NCI-H460 (cell line): ENCODE data around the gene GAGE13. TPM values are rescaled to one million over a fixed set of nuclear protein-coding genes. Genes with fewer than 3 reads are reported as not detected.
"Not testable (repeated sequence)": the region's sequence is repeated elsewhere in the genome, so short reads cannot be mapped to it uniquely, and the experiment has no call there.

Source experiments
- DNase-seq: peaks from one replicate; pipeline ENCODE4 v3.0.0-alpha.2; 2016; ENCODE audit warnings: low read depth; ENCODE audit errors: extremely low read depth
- polyA plus RNA-seq: library from polyadenylated mRNA; depleted of rRNA; stranded (reverse); fragments of >200 nt; gene quantifications from 2 replicates; pipeline ENCODE4 v1.2.3, GENCODE V29; 2014; cell fraction: nucleus; rRNA removed
- total RNA-seq: library from RNA; depleted of rRNA; stranded (reverse); fragments of >200 nt; shearing (Covaris generic); gene quantifications from 2 replicates; pipeline ENCODE4 v1.2.3, GENCODE V29; 2014; rRNA removed

Gene GAGE13, protein sequence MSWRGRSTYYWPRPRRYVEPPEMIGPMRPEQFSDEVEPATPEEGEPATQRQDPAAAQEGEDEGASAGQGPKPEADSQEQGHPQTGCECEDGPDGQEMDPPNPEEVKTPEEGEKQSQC
- total RNA-seq = not detected in 2 replicates
- not detected in 2 replicates for polyA plus RNA-seq

- not testable (repeated sequence) for DNase-seq
Observed at GRCh38 chrX:49331282-49331681, at the start of gene GAGE13. Gene GAGE13 (plus strand): TSS chrX:49331582. CDS start chrX:49332738, 1,156 bp downstream.

DNA sequence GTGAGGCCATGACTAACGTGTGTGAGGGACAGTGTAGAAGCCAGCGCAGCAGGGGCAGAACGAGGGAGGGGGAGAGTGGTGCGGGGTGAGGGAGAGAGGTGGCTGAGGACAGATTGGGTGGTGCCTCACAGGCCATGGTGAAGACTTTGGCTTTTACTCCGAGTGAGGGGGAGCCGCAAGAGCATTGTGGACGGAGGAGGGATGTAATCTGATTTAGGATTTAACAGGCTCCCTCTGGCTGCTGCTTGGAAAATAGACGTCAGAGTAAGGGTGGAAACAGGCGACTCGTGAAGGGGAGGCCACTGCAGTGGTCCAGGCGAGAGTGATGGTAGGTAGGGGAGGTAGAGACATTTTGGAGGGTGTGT, 48.8 kb upstream of the GAGE13 start:
- peak; percentile 26 for DNase-seq

GRCh38 chrX:49284212-49284611, 47.2 kb upstream of the GAGE13 start:
- no peak for DNase-seq

- DNase-seq = no peak
Observed at GRCh38 chrX:49286136-49286535, 45.2 kb upstream of the GAGE13 start.

DNA sequence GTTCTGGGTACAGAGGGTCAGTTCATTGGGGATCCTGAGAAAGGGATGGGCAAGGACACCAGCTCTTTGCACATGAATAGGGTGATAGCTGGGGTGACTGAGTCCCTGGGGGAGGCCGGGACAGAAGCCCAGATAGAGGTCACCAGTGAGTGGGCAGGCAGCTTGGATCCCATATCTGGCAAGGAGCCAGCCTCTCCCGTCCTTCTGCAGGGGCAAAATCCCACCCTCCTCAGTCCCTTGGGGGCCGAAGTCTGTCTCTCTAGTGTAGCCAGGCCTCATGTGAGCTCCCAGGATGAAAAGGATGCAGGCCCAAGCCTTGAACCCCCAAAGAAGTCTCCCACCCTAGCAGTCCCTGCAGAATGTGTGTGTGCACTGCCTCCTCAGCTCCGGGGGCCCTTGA, 44.8 kb upstream of the GAGE13 start:
- DNase-seq = no peak

DNA sequence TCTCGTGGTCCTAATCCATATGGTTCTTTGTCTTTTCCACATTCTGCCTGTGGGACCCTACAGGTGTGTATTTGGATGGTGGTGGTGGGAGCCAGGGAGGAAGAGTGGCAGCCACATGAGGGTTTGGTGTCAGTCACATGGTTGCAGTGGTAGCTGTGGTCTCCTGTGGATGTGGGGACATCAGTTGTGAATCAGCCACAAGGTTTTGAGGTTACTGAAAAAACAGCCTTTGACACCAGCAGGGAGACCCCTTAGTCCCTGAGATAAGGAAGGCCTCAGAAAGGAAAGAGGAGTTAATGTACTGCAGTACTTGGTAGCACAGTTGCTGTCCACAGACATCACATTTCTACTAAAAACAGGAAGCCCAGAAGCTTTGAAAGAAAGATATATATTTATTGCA, 43.7 kb upstream of the GAGE13 start:
- no peak for DNase-seq

DNA sequence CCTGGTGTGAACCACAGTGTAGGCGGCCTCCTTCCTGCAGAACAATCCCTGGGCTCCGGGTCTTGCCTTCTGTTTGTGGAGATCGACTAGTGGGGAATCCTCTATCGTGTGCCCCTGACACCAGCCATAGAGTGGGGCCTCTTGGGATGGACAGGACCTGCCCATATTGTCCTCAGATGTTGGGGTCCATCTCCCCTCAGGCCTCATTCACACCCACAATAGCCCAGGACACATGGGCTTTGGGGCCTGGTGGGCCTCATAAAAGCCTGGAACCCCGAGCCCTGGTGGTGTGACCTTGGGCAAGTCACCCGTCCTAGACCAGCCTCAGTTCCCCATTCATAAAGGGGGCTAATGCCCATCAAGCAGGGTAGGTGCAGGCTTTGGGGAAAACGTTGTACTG, 41.2 kb upstream of the GAGE13 start:
- DNase-seq = no peak

GRCh38 chrX:49291615-49292337, 39.6 kb upstream of the GAGE13 start:
- peak; percentile 58 for DNase-seq

GRCh38 chrX:49292400-49293362, 38.7 kb upstream of the GAGE13 start:
- no peak for DNase-seq

GRCh38 chrX:49299293-49299692, 32.1 kb upstream of the GAGE13 start:
- DNase-seq = not testable (repeated sequence)

- no peak for DNase-seq
Observed at GRCh38 chrX:49300703-49301102, 30.7 kb upstream of the GAGE13 start.

DNA sequence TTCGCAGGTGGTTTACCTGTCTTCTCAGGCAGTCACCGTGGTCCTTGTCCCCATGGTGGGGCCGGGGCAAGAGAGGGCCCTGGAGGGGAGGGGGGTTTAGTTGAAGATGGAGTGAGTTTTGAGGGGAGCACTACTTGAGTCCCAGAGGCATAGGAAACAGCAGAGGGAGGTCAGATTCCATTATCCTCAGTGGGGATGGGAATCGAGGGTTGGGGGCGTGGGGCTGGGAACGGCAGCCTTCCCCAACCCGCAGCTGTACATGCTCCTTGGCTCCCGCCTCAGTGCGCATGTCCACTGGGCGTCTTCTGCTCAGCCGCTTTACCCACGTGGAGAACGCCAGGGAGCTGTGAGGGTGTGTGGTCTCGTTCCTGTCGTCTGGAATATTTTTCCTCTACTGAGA, 28.0 kb upstream of the GAGE13 start, which contains the start of gene GAGE10:
Gene GAGE10 (plus strand): TSS at position 301 of the 400 bp plus-strand sequence. CDS start 1,214 bp downstream, outside the sequence.
- no peak for DNase-seq

DNA sequence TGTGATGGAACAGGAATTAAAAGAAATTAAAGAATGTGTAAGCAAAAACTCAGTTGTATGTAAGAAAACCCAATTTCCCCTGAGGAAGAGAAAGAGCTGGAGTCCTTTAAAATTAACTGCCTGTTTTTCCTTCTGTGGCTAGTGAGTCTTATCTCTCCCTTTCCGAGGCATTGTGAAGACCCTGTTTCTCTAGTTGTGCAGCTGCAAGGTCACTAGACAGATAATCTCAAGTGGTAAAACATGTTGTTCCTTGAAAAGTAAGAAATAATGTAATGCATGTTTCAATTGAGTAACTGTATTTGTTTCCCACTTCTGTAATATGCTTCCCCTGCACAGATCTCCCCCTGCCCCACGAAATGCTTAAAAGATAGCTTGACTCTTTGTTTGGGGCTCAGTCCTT, 23.6 kb upstream of the GAGE13 start:
- DNase-seq = not testable (repeated sequence)

DNA sequence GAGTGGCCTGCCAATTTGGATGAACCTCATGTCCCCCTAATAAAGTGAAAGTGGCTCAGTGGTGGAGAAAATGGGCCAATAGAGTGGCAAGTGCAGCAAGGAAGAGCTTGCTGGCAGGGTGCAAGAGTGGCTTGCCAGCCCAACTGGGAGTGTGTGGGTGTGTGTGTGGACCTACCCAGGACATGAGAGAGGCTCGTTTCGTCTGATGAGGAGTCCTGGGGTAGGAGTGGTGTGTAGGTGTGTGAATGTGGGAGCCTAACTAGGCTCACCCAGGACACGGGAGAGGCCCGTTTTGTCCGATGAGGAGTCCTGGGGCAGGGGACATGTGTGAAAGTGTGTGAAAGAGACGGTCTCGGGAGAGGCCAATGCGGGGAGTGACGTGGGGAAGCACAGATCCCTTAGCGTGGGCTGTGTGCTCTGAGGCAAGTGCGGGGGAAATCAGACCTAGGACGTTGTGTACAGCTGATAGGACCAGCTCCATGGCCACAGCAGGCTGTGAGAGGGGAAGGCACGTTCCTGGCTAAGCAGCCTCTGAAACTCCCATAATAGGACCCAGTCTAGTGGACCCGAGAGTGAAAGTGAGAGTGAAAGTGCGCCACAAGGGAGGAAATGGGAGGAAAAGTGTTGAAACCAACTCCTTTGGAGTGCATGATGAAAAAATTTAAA, 22.6 kb upstream of the GAGE13 start:
- no peak for DNase-seq

DNA sequence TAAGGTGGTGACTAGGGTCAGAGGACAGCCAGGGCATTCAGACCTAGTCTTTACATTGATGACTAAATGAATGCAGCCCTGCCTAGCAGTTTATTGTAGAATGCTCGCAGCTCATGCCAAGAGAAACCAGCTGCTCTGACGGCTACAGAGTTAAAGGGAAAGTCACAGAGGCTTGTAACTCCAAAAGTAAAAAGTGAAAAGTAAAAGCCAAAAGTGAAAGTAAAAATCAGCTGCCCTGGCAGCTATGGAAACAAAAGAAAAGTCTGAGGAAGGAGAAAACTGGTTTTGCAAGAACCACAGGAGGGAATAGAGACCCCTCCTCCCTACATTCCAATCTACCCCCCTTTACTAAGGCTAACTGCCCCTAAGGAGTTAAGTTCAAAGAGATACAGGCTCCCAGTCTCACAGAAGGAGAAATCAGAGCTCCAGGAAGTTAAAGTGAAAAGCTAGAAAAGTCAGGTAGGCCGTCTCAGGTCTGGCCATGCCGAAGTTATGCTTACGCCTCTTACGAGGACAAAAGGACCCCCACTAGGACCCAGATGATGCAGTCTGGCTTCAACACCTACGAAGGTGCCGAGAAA, 21.9 kb upstream of the GAGE13 start:
- DNase-seq = no peak

GRCh38 chrX:49310371-49310770, 21.0 kb upstream of the GAGE13 start:
- no peak for DNase-seq

GRCh38 chrX:49312176-49312575, 19.2 kb upstream of the GAGE13 start:
- DNase-seq = no peak

GRCh38 chrX:49316085-49316484, 15.3 kb upstream of the GAGE13 start:
- no peak for DNase-seq

- DNase-seq = not testable (repeated sequence)
Observed at GRCh38 chrX:49321737-49322136, 9.6 kb upstream of the GAGE13 start, which contains the start of gene GAGE12J. Gene GAGE12J (plus strand): TSS chrX:49322037. CDS start chrX:49323194, 1,157 bp downstream.

GRCh38 chrX:49322266-49322665, 9.1 kb upstream of the GAGE13 start:
- not testable (repeated sequence) for DNase-seq
